H9 (cell line): ENCODE data around the gene DISC1. TPM values are rescaled to one million over a fixed set of nuclear protein-coding genes. Genes with fewer than 3 reads are reported as not detected.
"Not testable (repeated sequence)": the region's sequence is repeated elsewhere in the genome, so short reads cannot be mapped to it uniquely, and the experiment has no call there.

Experiments used
- DNase-seq: peaks from one replicate; pipeline ENCODE4 v3.0.0-alpha.2; 2017
- H2AFZ ChIP-seq: one replicate; pipeline ENCODE4 v1.6.1; 2013; ENCODE audit warnings: mild to moderate bottlenecking, low read length, control low read depth, moderate library complexity
- H2AK5ac ChIP-seq: 2 replicates; pipeline ENCODE4 v1.6.1; 2013; ENCODE audit warnings: low read length, control low read depth, mixed read lengths; ENCODE audit not compliant: insufficient read length
- H2BK120ac ChIP-seq: one replicate; pipeline ENCODE4 v1.6.1; 2013; ENCODE audit warnings: low read depth, mild to moderate bottlenecking, low read length, control low read depth, inconsistent platforms; ENCODE audit not compliant: poor library complexity, severe bottlenecking
- H2BK12ac ChIP-seq: 2 replicates; pipeline ENCODE4 v1.6.1; 2013; ENCODE audit warnings: low read length, control low read depth, mixed read lengths, low read depth; ENCODE audit not compliant: insufficient read length
- H2BK15ac ChIP-seq: 2 replicates; pipeline ENCODE4 v1.6.1; 2013; ENCODE audit warnings: low read depth, low read length, control low read depth
- H2BK20ac ChIP-seq: one replicate; pipeline ENCODE4 v1.6.1; 2013; ENCODE audit warnings: low read depth, mild to moderate bottlenecking, low read length, control low read depth, inconsistent platforms; ENCODE audit not compliant: poor library complexity, severe bottlenecking
- H2BK5ac ChIP-seq: 2 replicates; pipeline ENCODE4 v1.6.1; 2013; ENCODE audit warnings: low read length, control low read depth, mixed read lengths; ENCODE audit not compliant: insufficient read length
- H3K14ac ChIP-seq: 2 replicates; pipeline ENCODE4 v1.6.1; 2013; ENCODE audit warnings: low read length, control low read depth; ENCODE audit not compliant: insufficient read depth
- H3K18ac ChIP-seq: 2 replicates; pipeline ENCODE4 v1.6.1; 2013; ENCODE audit warnings: low read depth, mild to moderate bottlenecking, mixed read lengths, low read length, control low read depth; ENCODE audit not compliant: insufficient read length
- H3K23ac ChIP-seq: 2 replicates; pipeline ENCODE4 v1.6.1; 2013; ENCODE audit warnings: low read length, control low read depth, mixed read lengths, low read depth; ENCODE audit not compliant: insufficient read length
- H3K23me2 ChIP-seq: 2 replicates; pipeline ENCODE4 v1.6.1; 2013; ENCODE audit warnings: low read depth, mild to moderate bottlenecking, mixed read lengths, low read length, control low read depth; ENCODE audit not compliant: insufficient read length, poor library complexity, severe bottlenecking
- H3K27ac ChIP-seq: 2 replicates; pipeline ENCODE4 v1.5.1; 2013; ENCODE audit warnings: low read length, control low read depth, mixed read lengths, low read depth; ENCODE audit not compliant: insufficient read length
- H3K27me3 ChIP-seq: 2 replicates; pipeline ENCODE4 v1.6.1; 2013; ENCODE audit warnings: low read length, control low read depth, inconsistent platforms; ENCODE audit not compliant: insufficient read depth
- H3K4ac ChIP-seq: 2 replicates; pipeline ENCODE4 v1.6.1; 2013; ENCODE audit warnings: low read depth, mild to moderate bottlenecking, control low read depth, inconsistent platforms, low read length, moderate library complexity
- H3K4me1 ChIP-seq: 2 replicates; pipeline ENCODE4 v1.6.1; 2013; ENCODE audit warnings: low read length, control low read depth, inconsistent platforms; ENCODE audit not compliant: insufficient read depth
- H3K4me2 ChIP-seq: 2 replicates; pipeline ENCODE4 v1.6.1; 2013; ENCODE audit warnings: low read length, control low read depth, mixed read lengths; ENCODE audit not compliant: insufficient read length, insufficient read depth
- H3K56ac ChIP-seq: 2 replicates; pipeline ENCODE4 v1.6.1; 2013; ENCODE audit warnings: low read depth, mild to moderate bottlenecking, mixed read lengths, low read length, control low read depth; ENCODE audit not compliant: insufficient read length
- H3K79me1 ChIP-seq: 2 replicates; pipeline ENCODE4 v1.6.1; 2013; ENCODE audit warnings: low read depth, mild to moderate bottlenecking, moderate library complexity, low read length, control low read depth, inconsistent platforms; ENCODE audit not compliant: insufficient read depth, poor library complexity, severe bottlenecking
- H3K79me2 ChIP-seq: 2 replicates; pipeline ENCODE4 v1.6.1; 2013; ENCODE audit warnings: low read length, control low read depth, inconsistent platforms; ENCODE audit not compliant: insufficient read depth
- H3K9ac ChIP-seq: 2 replicates; pipeline ENCODE4 v1.6.1; 2013; ENCODE audit warnings: low read length, control low read depth, mixed read lengths; ENCODE audit not compliant: insufficient read length; ENCODE audit errors: extremely low read depth
- H3K9me3 ChIP-seq: one replicate; pipeline ENCODE4 v1.6.1; 2013; ENCODE audit warnings: low read depth, low read length, inconsistent platforms; ENCODE audit not compliant: control insufficient read depth
- H3T11ph ChIP-seq: one replicate; pipeline ENCODE4 v1.6.1; 2013; ENCODE audit warnings: mild to moderate bottlenecking, low read length, control low read depth, inconsistent platforms
- H4K20me1 ChIP-seq: one replicate; pipeline ENCODE4 v1.6.1; 2013; ENCODE audit not compliant: control insufficient read depth, insufficient read length, insufficient read depth
- H4K5ac ChIP-seq: 2 replicates; pipeline ENCODE4 v1.6.1; 2013; ENCODE audit warnings: low read depth, mild to moderate bottlenecking, mixed read lengths, low read length, control low read depth; ENCODE audit not compliant: insufficient read length
- H4K8ac ChIP-seq: replicated peaks from 2 replicates; pipeline ENCODE4 v1.6.1; 2013; ENCODE audit warnings: low read length, control low read depth, mixed read lengths, low read depth; ENCODE audit not compliant: insufficient read length
- H4K91ac ChIP-seq: 2 replicates; pipeline ENCODE4 v1.6.1; 2013; ENCODE audit warnings: low read depth, mild to moderate bottlenecking, moderate library complexity, mixed read lengths, low read length, control low read depth; ENCODE audit not compliant: insufficient read length
- H3K27ac Mint-ChIP-seq, 3 experiments: 2 replicates in 2 of 3; 3 replicates in 1 of 3; pipeline ENCODE4 v1.8.0; 2020 to 2021; ENCODE audit warnings: mixed read lengths in 3 of 3, mild to moderate bottlenecking in 1 of 3, moderate library complexity in 1 of 3
- H3K27me3 Mint-ChIP-seq: 2 replicates; pipeline ENCODE4 v1.8.0; 2021; ENCODE audit warnings: low read depth, mild to moderate bottlenecking, moderate library complexity, mixed read lengths
- H3K36me3 Mint-ChIP-seq, 3 experiments: 2 replicates in 2 of 3; 3 replicates in 1 of 3; pipeline ENCODE4 v1.8.0; 2020 to 2021; ENCODE audit warnings: low read depth in 3 of 3, mixed read lengths in 3 of 3; ENCODE audit not compliant: insufficient read depth in 1 of 3
- H3K4me1 Mint-ChIP-seq, 2 experiments: 2 replicates each; pipeline ENCODE4 v1.8.0; 2020; ENCODE audit warnings: mixed read lengths in 2 of 2
- H3K4me3 Mint-ChIP-seq, 2 experiments: 2 replicates in 1 of 2; 3 replicates in 1 of 2; pipeline ENCODE4 v1.8.0; 2020 to 2021; ENCODE audit warnings: mild to moderate bottlenecking in 2 of 2, mixed read lengths in 2 of 2, moderate library complexity in 1 of 2
- H3K9me3 Mint-ChIP-seq, 2 experiments: 2 replicates in 1 of 2; 3 replicates in 1 of 2; pipeline ENCODE4 v1.8.0; 2020; ENCODE audit warnings: mild to moderate bottlenecking in 2 of 2, mixed read lengths in 2 of 2, moderate library complexity in 1 of 2
- CTCF ChIP-seq: fragments of 200-600 bp; sonication (generic); conservative IDR thresholded peaks from 3 replicates; pipeline ENCODE4 v1.8.0; 2021; ENCODE audit warnings: antibody characterized with exemption, mild to moderate bottlenecking
- WGBS: extraction: QIAGEN DNeasy Blood & Tissue Kit; methylation state at CpG from one replicate; pipeline ENCODE4 v1.1.7; 2013; ENCODE audit warnings: missing lambda C conversion rate, low lambda C conversion rate, mixed read lengths; ENCODE audit not compliant: insufficient read length; ENCODE audit errors: extremely low coverage; 5-methylcytosine and 5-hydroxymethylcytosine counted together
- total RNA-seq: library from RNA; stranded (reverse); gene quantifications from 2 replicates; pipeline ENCODE4 v1.2.1, GENCODE V29; 2021

Gene DISC1
- total RNA-seq, 1 experiment from 2014 or later: 2.5 TPM

- no peak overlapping the region for H4K91ac ChIP-seq
- no peak overlapping the region for H2AFZ ChIP-seq
- no peak overlapping the region for H2BK12ac ChIP-seq
- Mint-ChIP-seq H3K36me3 (no peaks in the 10 kb centered on the region), H3K4me3 (no peak overlapping the region; a peak in 1 of 5 replicates), H3K9me3 (peaks cover 0 to 3% of the 10 kb centered on the region in 2 experiments; a peak in 3 of 5 replicates), H3K27ac (no peak overlapping the region), H3K27me3 (peaks cover 25% of the 10 kb centered on the region), H3K4me1 (peaks cover 3% of the 10 kb centered on the region in 2 experiments; a peak in 2 of 4 replicates)
- no peaks in the 10 kb centered on the region for H3K79me1 ChIP-seq
- no peak overlapping the region for H4K5ac ChIP-seq
- H2BK120ac ChIP-seq: no peak overlapping the region
- no peak overlapping the region for H3K9ac ChIP-seq
- no peak overlapping the region for H2BK5ac ChIP-seq
- no peaks in the 10 kb centered on the region for H3K9me3 ChIP-seq
- no peak overlapping the region for H2BK15ac ChIP-seq
- WGBS: no CpG with 5 or more reads among the region's 3 CpGs
- H3K4me2 ChIP-seq: no peak overlapping the region
- no peak overlapping the region for H4K8ac ChIP-seq
- DNase-seq: no peak
- H3K27ac ChIP-seq: no peak overlapping the region
- no peak overlapping the region for H3T11ph ChIP-seq
- H3K14ac ChIP-seq: no peak overlapping the region
- no peaks in the 10 kb centered on the region for H3K79me2 ChIP-seq
- no peak overlapping the region for H3K23ac ChIP-seq
- no peak overlapping the region for H2AK5ac ChIP-seq
- H3K4me1 ChIP-seq: no peaks in the 10 kb centered on the region
- H3K56ac ChIP-seq: no peak overlapping the region
- H2BK20ac ChIP-seq: no peak overlapping the region
- H3K27me3 ChIP-seq: no peaks in the 10 kb centered on the region
- no peak for TF ChIP-seq CTCF
- no peak overlapping the region for H3K18ac ChIP-seq
- no peaks in the 10 kb centered on the region for H4K20me1 ChIP-seq
- no peaks in the 10 kb centered on the region for H3K23me2 ChIP-seq
- no peak overlapping the region for H3K4ac ChIP-seq
These were observed 316.5 kb downstream of the DISC1 start for GRCh38 chr1:231943084-231943483.

GRCh38 chr1:231948102-231948501 is 321.5 kb downstream of the DISC1 start:
- H3T11ph ChIP-seq, H3K9me3 Mint-ChIP-seq, H3K9ac ChIP-seq, H3K4me1 ChIP-seq, H4K8ac ChIP-seq, H3K23ac ChIP-seq, H3K4ac ChIP-seq, H3K4me3 Mint-ChIP-seq, H3K27me3 ChIP-seq, H2BK20ac ChIP-seq, H3K79me2 ChIP-seq, H2AK5ac ChIP-seq, H2BK15ac ChIP-seq, H3K79me1 ChIP-seq, H3K4me2 ChIP-seq, H3K9me3 ChIP-seq, H2AFZ ChIP-seq, H3K18ac ChIP-seq, H3K36me3 Mint-ChIP-seq, DNase-seq, H2BK5ac ChIP-seq, H3K56ac ChIP-seq, H4K91ac ChIP-seq, H3K23me2 ChIP-seq, H3K14ac ChIP-seq, H3K27ac ChIP-seq, H4K20me1 ChIP-seq, H4K5ac ChIP-seq, H3K27ac Mint-ChIP-seq, H2BK120ac ChIP-seq, H2BK12ac ChIP-seq: not testable (repeated sequence)
- H3K27me3 Mint-ChIP-seq: peaks cover 14% of the 10 kb centered on the region
- H3K4me1 Mint-ChIP-seq: peaks cover 17 to 18% of the 10 kb centered on the region in 2 experiments
- no CpG with 5 or more reads among the region's 5 CpGs for WGBS
